NCI-H187 (cell line): ENCODE measurements around the gene PURB.
"Not testable (repeated sequence)": the region's sequence is repeated elsewhere in the genome, so short reads cannot be mapped to it uniquely, and the experiment has no call there.

ENCODE experiments used
- DNase-seq, 2 experiments: peaks; one replicate each; lab custom pipeline; 2025; lab: John Stamatoyannopoulos, UW

The PURB gene

DNA sequence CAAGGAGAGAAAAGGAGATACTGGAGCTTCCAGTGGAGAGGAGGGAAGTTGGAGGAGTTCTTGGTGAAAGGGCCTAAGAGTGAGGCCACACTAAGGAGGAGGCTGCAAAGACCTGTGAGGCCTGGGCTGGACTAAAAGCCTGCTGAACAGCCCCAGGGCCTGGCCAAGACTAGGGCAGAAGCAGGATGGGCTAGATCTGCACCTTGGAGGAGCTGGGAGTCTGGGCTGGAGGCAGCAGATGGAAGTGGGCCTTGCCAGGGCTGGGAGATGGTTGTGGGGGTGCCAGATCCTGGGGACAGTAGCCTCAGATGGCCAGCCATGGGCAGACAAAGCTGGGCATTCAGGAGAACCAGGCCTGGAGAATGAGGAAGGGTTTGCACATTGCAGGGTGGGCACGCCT lies 6.5 kb upstream of the PURB start:
- DNase-seq = no peak

DNA sequence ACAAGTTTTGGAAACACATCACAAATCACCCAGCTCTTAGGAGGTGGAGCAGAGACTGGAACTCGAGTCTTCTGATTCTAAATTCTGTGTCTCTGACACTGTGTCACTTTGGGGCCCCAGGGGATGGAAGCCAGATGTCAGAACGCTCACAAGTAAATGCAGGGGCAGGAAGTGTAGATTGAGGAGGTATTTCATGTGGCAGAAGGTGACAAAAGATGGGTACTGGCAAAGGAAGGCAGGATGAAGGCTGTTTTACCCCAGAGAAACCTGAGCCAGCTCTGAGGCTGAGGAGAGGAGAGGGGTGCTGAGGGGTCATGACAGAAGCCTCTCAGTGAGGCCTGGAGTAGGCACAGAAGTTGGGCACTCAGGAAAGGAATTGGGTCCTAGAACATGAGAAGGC lies 6.0 kb upstream of the PURB start:
- no peak for DNase-seq

DNA sequence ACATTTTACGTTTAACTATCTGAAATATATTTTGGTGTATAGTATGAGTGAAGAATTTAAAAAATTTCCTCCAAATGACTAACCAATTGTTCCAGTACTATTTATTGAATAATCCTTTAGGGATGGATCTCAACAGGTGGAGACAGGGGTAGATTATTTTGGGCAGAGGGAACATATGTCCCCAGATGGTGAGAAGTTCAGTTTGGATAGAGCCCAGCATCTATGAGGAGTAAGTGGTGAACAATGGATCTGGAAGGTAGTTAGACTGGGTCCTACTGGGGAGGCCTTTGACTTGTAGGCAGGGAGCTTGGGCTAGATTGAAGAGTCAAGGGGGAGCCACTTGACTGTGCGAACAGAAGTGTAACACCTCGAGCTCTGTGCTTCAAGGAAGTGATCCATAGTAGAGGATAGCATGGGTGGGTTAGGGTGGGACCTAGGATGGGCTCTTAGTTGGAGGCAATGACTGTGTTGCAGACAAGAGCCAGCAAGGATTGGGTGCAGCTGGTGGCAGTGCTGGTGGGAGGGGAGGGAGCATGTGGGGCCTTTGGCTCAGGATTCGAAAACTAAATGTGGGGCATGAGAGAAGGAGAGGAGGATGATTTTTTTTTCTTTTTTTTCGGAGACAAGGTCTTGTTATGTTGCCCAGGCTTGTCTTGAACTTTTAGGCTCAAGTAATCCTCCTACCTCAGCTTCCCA lies 3.9 kb upstream of the PURB start:
- no peak for DNase-seq

DNA sequence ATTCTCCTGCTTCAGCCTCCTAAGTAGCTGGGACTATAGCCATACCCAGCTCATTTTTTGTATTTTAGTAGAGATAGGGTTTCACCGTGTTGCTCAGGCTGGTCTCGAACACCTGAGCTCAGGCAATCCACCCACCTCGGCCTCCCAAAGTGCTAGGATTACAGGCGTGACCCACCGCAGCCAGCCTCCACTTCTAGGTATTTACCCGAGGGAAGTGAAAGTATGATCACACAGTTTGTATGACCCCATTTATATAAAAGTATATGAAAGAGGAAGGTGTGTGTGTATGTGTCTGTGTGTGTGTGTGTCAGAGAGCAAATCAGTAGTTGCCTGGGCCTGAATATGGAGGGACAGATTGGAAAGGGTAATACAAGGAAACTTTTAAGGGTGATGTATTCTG lies 2.0 kb upstream of the PURB start:
- DNase-seq = no peak

DNA sequence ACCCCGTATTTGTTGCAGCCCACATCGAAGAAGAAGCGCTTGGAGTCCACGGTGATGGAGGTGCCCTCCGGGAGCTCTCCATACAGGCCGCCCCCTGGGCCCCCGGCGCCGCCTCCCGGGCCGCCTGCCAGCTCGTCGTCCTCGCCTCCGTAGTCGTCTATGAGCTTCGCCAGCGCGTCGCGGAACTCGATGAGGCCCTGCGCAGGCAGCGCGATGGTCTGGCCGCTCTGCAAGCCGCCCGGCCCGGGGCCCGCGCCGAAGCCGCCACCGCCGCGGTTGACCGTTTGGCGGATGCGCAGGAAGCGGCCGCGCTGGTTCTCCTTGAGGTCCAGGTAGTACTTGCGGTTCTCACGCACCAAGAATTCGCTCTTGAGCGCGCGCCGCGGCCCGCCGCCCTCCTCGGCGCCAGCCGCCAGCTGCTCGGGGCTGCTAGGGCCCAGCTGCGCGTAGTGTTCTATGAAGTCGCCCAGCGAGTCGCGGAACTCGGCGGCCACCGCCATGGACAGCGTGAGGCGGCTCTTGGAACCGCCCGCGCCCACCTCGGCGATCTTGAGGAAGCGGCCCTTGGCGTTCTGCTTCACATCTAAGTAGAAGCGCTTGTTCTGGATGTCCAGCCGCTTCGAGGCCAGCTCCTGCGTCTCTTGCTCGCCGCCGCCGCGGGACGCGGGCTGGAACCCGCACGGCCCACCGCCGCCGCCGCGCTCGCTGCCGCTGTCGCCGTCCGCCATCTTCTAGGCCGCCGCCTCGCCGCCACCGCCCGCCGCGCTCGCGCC lies 523 bp downstream of the PURB start:
- no peak for DNase-seq

DNA sequence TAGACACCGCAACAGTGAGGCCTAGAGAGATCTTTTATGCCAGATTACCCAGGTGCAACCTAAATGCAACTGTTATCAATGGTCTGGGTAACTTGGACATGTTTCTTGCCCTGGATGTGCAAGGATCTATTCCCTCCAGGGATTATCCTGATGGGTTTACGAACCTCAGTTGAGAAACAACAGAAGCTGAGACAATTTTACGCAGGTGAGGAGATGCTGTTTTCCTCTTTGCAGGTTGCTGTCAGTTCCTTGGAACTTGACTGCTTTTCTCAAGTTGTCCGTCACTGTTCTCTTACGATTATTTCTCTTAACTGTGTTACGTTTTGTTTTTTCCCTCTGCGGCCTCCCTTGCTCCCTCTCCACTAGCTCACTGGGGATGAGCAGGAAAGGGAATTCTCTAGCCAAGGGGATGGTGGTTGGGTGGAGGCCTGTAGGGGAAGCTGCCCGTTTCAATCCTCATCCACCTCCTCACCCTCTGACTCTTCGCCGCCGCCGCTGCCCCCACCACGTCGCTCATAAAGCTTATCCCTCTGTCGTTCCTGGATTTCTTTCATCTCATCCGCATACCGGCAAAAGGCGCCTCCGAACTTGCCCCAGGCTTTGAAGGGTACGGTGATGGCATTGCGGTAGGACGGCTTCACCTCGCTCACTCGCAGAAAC lies 1.2 kb downstream of the PURB start:
- no peak for DNase-seq

DNA sequence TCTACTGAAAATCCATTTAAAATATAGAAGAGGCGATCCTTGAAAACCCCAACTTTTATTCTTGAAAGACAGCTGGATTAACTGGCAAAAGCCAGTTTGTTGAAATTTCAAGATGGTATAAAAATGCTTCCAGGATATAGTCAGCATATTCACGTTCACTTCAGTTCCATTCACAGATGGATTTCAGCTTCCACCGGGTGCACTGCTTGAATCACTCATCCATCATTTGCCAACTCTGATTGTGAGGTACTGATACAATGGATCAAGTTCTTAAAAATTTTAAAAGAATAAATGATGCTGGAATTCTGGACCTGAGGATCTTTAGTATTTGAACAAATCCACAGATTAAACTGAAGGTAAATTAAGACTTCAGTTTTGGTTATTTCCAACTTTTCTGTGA lies 2.4 kb downstream of the PURB start:
- no peak for DNase-seq

DNA sequence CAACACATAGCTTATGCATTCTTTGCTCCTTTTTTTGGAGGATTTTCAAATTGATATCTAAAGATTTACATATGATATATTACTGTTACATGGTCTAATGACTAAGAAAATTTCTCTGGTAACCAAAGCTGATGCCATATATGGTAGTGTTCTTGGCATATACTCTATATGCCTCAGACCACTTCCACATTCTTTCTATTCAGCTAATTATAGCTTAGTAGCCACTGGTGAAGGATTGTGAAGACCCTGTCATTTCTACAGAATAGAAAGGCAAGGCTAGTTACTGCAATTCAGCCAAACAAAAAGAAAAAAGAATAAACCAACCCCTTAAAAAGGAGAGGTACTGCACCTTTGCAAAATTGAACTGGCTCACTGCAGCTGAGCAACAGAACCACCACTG lies 3.7 kb downstream of the PURB start:
- no peak for DNase-seq

DNA sequence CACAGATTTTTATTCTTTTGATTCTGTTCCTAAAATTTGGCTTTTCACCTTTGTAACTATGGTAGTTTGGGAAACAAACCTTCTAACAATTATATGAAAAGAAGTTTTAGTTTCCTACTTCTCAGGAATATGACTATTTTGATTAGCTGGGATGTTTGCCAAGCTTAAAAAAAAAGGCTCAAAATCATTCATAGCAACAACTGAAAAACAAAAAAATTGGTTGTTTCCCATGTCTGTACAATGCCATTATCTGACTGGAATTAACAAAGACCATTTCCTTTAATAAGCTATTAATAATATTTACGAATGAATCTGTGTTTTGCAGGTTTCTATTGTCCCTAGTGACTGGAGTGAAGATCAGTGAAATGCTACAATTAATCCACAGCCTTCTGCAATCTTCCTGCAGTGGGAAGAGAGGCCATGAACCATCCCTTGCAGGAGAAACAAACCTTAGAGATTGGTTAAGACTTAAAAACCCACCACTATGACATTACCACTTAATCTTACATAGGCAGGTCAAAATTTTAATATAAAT lies 4.2 kb downstream of the PURB start:
- no peak for DNase-seq

DNA sequence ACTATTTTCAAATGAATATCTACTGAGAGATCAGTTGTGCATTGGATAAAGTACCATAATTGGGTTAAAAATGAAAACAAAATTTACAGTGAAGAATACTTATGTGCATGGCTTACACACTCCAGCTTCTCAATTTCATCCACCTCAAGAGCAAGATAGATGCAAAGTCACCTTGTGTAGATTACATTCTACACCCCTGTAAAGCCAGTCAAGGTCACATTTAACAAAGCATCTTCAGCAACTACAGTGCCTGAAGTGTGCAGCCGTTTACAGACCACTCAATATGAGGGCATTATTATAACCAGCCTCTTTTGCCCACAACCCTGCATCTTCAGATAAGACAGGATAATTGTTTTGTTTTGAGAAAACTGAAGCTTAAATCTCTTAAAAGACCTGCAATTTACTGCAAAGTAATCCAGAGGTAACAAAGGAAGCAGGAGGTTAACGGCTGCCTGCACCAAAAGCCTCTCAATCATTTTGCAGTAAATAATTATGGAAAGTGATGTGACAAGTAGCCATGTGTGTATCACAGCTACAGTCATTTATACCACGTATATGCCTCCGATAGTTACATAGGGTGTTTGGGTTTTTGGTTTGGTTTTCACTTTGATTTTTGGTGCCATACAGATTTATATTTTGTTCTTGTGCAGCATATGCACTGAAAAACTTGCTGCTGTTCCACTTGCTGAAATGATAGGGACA lies 4.9 kb downstream of the PURB start:
- no peak for DNase-seq

DNA sequence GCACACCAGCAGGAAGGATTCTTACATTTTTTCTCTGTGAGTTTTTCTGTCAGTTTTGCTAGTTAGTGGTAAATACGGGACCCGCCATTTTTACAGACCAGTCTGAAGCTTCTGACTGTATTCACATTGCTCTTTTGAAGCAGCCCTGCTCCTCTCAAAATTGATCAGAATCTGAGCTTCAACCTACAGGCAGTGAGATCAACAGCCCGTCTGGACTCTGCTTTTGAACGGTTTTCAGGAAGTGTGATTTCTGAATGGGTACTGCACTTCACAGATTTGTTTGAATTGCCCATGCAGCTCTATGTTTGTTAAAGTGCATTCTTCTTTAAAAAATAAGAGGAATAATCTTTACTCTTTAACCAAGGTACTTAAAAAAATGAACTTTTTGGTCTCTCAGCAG lies 8.9 kb downstream of the PURB start:
- no peak for DNase-seq

DNA sequence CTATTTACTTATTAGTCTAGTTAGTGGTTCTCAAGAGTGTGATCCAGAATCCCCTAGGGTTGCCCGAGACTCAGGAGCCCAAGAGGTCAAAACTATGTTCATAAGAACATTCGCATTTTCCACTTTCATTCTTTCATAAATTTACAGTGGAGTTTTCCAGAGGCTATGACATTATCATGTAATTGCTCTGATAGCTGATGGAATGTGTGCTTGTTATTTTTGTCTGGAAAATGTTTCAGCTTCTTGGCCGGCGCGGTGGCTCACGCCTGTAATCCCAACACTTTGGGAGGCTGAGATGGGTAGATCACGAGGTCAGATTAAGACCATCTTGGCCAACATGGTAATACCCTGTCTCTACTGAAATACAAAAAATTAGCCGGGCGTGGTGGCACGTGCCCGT lies 10.1 kb downstream of the PURB start:
- no peak for DNase-seq

DNA sequence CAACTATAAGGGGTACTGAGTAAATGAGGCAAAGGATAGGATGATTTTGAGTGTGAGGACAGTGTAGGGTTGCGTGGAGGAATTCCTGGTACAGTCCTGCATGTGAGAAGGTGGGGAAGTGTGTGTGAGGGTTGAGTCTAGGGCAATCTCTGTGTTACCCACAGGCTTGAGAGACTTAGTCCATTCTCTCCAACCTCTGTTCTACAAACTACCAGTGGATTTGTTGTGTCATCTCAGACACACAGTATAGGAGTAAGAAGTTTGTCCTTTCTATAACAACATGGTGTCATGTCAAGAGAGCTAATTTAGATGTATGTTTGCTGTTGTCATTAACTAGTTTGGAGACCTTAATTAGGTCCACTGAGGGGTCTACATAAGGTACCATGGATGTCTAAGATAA lies 12.5 kb downstream of the PURB start:
- no peak for DNase-seq

DNA sequence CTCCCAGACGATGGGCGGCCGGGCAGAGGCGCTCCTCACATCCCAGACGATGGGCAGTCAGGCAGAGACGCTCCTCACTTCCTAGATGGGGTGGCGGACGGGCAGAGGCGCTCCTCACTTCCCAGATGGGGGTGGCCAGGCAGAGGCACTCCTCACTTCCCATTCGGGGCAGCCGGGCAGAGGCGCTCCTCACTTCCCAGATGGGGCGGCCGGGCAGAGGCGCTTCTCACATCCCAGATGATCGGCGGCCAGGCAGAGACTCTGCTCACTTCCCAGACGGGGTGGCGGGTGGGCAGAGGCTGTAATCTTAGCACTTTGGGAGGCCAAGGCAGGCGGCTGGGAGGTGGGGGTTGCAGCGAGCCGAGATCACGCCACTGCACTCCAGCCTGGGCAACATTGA lies 13.4 kb downstream of the PURB start:
- DNase-seq = not testable (repeated sequence)

DNA sequence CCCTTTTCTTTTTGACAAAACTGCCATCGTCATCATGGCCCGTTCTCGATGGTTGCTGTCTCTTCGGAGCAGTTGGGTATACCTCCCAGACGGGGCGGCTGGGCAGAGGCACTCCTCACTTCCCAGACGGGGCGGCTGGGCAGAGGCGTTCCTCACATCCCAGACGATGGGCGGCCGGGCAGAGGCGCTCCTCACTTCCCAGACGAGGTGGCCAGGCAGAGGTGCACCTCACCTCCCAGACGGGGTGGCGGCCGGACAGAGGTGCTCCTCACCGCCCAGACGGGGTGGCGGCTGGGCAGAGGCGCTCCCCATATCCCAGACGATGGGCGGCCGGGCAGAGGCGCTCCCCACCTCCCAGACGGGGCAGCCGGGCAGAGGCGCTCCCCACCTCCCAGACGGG lies 14.6 kb downstream of the PURB start:
- DNase-seq = not testable (repeated sequence)

DNA sequence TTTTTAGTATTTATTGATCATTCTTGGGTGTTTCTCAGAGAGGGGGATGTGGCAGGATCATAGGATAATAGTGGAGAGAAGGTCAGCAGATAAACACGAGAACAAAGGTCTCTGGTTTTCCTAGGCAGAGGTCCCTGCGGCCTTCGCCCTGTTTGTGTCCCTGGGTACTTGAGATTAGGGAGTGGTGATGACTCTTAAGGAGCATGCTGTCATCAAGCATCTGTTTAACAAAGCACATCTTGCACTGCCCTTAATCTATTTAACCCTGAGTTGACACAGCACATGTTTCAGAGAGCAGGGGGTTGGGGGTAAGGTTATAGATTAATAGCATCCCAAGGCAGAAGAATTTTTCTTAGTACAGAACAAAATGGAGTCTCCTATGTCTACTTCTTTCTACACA lies 15.0 kb downstream of the PURB start:
- not testable (repeated sequence) for DNase-seq

DNA sequence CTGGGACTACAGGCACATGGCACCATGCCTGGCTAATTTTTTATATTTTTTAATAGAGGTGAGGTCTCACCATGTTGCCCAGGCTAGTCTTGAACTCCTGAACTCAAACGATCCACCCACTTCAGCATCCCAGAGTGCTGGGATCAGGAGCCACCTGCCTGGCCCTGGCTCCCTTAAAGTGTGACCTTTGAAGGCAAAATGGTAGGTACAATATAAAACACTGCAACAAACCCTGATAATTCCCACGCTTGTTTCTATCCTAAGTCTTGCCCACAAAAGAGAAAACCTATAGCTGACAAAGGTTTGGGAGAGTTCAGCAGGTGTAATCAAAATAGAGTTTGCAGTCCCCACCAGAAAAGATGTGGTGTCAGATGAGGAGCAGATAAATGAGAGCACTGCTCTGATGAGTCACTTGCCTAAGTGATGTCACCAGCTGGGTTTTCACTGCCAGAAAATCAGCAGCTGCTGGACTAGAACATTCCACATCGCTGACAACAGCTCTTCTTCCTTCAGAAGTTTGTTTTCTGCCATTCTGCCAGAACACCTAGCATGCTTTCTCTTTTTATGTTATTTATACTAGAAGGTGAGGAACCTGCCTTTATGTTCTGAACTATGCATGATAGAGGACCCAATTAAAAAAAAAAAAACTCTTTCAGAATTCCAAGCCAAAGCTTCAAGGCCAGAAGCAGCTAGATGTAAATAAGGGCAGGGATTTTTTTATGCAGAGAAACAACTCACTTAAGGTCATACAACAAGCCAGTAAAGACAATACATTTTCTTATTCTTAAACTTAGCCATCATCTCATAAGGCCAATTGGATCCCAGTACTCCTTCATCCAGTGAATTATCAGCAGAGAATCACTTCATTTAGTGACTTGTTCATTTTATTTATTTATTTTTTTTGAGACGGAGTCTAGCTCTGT lies 18.0 kb downstream of the PURB start:
- no peak for DNase-seq

DNA sequence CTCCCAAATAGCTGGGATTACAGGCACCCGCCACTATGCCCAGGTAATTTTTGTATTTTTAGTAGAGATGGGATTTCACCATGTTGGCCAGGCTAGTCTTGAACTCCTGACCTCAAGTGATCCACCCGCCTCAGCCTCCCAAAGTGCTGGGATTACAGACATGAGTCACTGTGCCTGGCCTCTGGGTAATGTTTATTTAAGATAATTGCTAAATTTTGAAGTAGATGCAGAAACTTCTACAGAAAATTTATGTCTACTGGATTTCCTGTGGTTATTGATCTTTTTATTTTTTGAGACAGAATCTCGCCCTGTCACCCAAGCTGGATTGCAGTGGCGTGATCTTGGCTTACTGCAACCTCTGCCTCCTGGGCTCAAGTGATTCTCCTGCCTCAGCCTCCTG lies 23.4 kb downstream of the PURB start:
- not testable (repeated sequence) for DNase-seq

DNA sequence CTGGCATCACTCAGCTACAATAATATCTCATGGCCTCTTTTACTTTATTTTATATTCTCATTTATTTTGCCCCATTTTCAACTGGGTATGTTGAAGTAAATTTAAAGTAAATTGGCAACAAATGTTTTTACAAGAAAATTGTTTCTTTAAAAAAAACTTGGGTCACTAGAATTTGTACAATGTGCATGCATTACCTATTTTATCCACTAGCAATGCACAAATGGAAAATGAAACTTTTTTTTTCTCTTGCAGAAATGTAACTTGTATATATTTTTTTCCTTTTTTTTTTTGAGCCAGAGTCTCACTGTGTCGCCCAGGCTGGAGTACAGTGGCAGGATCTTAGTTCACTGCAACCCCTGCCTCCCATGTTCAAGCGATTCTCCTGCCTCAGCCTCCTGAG lies 27.2 kb downstream of the PURB start:
- no peak for DNase-seq

DNA sequence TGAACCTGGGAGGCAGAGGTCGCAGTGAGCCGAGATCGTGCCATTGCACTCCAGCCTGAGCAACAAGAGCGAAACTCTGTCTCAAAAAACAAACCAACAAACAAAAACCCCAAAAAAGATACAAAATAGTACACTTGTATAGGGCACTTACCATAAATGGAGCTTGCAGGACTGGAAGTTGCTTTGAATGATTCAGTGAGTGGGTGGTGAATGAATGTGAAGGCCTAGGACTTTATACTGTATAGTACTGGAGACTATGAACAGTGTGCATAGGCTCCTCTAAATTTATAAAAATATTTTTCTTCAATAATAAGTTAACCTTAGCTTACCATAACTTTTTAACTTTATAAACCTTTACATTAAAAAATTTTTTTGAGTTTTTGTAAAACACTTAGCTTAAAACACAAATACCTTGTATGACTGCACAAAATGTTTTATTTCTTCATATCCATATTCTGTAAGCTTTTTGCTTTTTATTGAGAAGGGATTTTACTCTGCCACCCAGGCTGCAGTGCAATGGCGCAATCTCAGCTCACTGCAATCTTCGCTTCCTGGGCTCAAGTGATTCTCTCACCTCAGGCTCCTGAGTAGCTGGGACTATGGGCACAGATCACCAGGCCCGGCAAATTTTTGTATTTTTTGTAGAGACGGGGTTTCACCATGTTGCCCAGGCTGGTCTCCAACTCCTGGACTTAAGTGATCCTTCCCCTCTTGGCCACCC lies 30.5 kb downstream of the PURB start:
- no peak for DNase-seq

DNA sequence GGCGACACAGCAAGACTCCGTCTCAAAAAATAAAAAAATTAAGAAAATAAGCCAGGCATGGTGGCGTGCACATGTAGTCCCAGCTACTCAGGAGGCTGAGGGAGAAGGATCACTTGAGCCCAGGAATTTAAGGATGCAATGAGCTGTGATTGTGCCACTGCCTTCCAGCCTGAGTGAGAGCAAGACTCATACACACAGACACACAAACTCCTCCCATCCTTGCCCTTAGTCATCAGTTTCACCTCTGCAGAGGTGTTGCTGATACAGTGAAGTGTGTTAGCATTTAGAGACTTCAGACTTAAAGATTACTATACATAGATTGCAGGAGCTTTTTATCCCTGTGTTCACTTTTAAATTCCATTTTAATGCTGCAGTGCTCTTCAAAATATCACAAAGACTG lies 31.9 kb downstream of the PURB start:
- no peak for DNase-seq
